Astrocyte (in vitro differentiated cells and primary cell): ENCODE results near the gene PSMA7. TPM values are rescaled to one million over a fixed set of nuclear protein-coding genes. Genes with fewer than 3 reads are reported as not detected.

Experiments
- DNase-seq: peaks from one replicate; pipeline ENCODE4 v3.0.0-alpha.2; 2010; ENCODE audit warnings: low read depth
- FAIRE-seq: peaks from 2 replicates; lab custom pipeline; 2011; peaks lifted over from hg19 to GRCh38; lab: Jason Lieb, UNC
- H2AFZ ChIP-seq: 2 replicates; pipeline ENCODE4 v1.6.0; 2012; ENCODE audit warnings: low read depth, low read length, inconsistent platforms
- H3K27ac ChIP-seq: 2 replicates; pipeline ENCODE4 v1.5.1; 2011; ENCODE audit warnings: low read depth, low read length, inconsistent platforms
- H3K27me3 ChIP-seq: 2 replicates; pipeline ENCODE4 v1.6.0; 2011; ENCODE audit warnings: low read length, inconsistent platforms; ENCODE audit not compliant: insufficient read depth
- H3K36me3 ChIP-seq: 2 replicates; pipeline ENCODE4 v1.5.1; 2011; ENCODE audit warnings: low read length, inconsistent platforms; ENCODE audit not compliant: insufficient read depth
- H3K4me1 ChIP-seq: 2 replicates; pipeline ENCODE4 v1.5.1; 2011; ENCODE audit warnings: low read length, inconsistent platforms; ENCODE audit not compliant: insufficient read depth
- H3K4me2 ChIP-seq: 2 replicates; pipeline ENCODE4 v1.6.0; 2012; ENCODE audit warnings: low read length, inconsistent platforms
- H3K4me3 ChIP-seq: 2 replicates; pipeline ENCODE4 v1.5.1; 2011; ENCODE audit warnings: low read depth, mild to moderate bottlenecking, low read length, inconsistent platforms; ENCODE audit not compliant: insufficient read depth
- H3K79me2 ChIP-seq: 2 replicates; pipeline ENCODE4 v1.6.0; 2012; ENCODE audit warnings: mild to moderate bottlenecking, low read length, inconsistent platforms; ENCODE audit not compliant: insufficient read depth
- H3K9ac ChIP-seq: 2 replicates; pipeline ENCODE4 v1.6.0; 2012; ENCODE audit warnings: mild to moderate bottlenecking, low read length, inconsistent platforms
- H3K9me3 ChIP-seq: 2 replicates; pipeline ENCODE4 v1.5.1; 2012; ENCODE audit warnings: low read depth, mild to moderate bottlenecking, low read length, inconsistent platforms; ENCODE audit not compliant: insufficient read depth
- H4K20me1 ChIP-seq: 2 replicates; pipeline ENCODE4 v1.6.0; 2012; ENCODE audit warnings: low read length, inconsistent platforms; ENCODE audit not compliant: insufficient read depth
- H3K27ac Mint-ChIP-seq: one replicate; pipeline ENCODE4 v1.8.0; 2021; ENCODE audit warnings: mild to moderate bottlenecking, mixed read lengths; ENCODE audit not compliant: unreplicated experiment
- H3K27me3 Mint-ChIP-seq: one replicate; pipeline ENCODE4 v1.8.0; 2021; ENCODE audit warnings: low read depth, mixed read lengths; ENCODE audit not compliant: unreplicated experiment
- H3K36me3 Mint-ChIP-seq: one replicate; pipeline ENCODE4 v1.8.0; 2021; ENCODE audit warnings: low read depth, mixed read lengths; ENCODE audit not compliant: unreplicated experiment
- H3K4me1 Mint-ChIP-seq: one replicate; pipeline ENCODE4 v1.8.0; 2021; ENCODE audit warnings: low read depth, mixed read lengths; ENCODE audit not compliant: unreplicated experiment
- H3K4me3 Mint-ChIP-seq: one replicate; pipeline ENCODE4 v1.8.0; 2021; ENCODE audit warnings: mild to moderate bottlenecking, moderate library complexity, mixed read lengths; ENCODE audit not compliant: unreplicated experiment
- H3K9me3 Mint-ChIP-seq: one replicate; pipeline ENCODE4 v1.8.0; 2021; ENCODE audit warnings: mild to moderate bottlenecking, mixed read lengths; ENCODE audit not compliant: unreplicated experiment
- CTCF ChIP-seq: IDR thresholded peaks from 2 replicates; pipeline ENCODE4 v1.5.1; 2011; ENCODE audit warnings: low read depth, mild to moderate bottlenecking, inconsistent platforms, low read length, moderate library complexity; ENCODE audit not compliant: insufficient read depth
- EZH2 ChIP-seq: IDR thresholded peaks from 2 replicates; pipeline ENCODE4 v1.6.1; 2012; ENCODE audit warnings: mild to moderate bottlenecking, low read length, inconsistent platforms; ENCODE audit not compliant: insufficient read depth
- total RNA-seq: library from RNA; stranded (reverse); gene quantifications from 2 replicates; pipeline ENCODE4 v1.2.1, GENCODE V29; 2021

PSMA7 gene
- total RNA-seq, 1 donor from 2014 or later, result 324 TPM

- Histone ChIP-seq H3K27me3 (no peaks in the 10 kb centered on the region), H3K4me2 (no peak overlapping the region), H3K27ac (no peak overlapping the region), H3K9ac (no peak overlapping the region), H3K4me1 (peaks cover 4% of the 10 kb centered on the region), H2AFZ (no peak overlapping the region), H4K20me1 (peaks cover 68% of the 10 kb centered on the region), H3K36me3 (peaks cover 9% of the 10 kb centered on the region), H3K9me3 (no peaks in the 10 kb centered on the region), H3K4me3 (no peak overlapping the region), H3K79me2 (peaks cover 51% of the 10 kb centered on the region)
- DNase-seq, result no peak
- Mint-ChIP-seq H3K27ac (no peak overlapping the region), H3K4me3 (no peak overlapping the region), H3K4me1 (peaks cover 8% of the 10 kb centered on the region), H3K27me3 (no peaks in the 10 kb centered on the region), H3K36me3 (peaks cover 10% of the 10 kb centered on the region), H3K9me3 (no peaks in the 10 kb centered on the region)
- TF ChIP-seq CTCF (no peak), EZH2 (no peak)
- no peak for FAIRE-seq
Measured at GRCh38 chr20:62191781-62192559, 48.8 kb upstream of the PSMA7 start.

- no peak overlapping the region for H3K9ac ChIP-seq
- no peaks in the 10 kb centered on the region for H3K27me3 Mint-ChIP-seq
- no peak overlapping the region for H3K27ac Mint-ChIP-seq
- DNase-seq (no peak), FAIRE-seq (no peak)
- no peaks in the 10 kb centered on the region for H3K27me3 ChIP-seq
- no peak overlapping the region for H3K27ac ChIP-seq
- H3K79me2 ChIP-seq, result peaks cover 61% of the 10 kb centered on the region
- H3K9me3 ChIP-seq, result no peaks in the 10 kb centered on the region
- peaks cover 9% of the 10 kb centered on the region for H3K36me3 ChIP-seq
- H3K4me1 Mint-ChIP-seq, result peaks cover 11% of the 10 kb centered on the region
- no peak overlapping the region for H3K4me3 Mint-ChIP-seq
- H3K4me3 ChIP-seq, result no peak overlapping the region
- H3K4me1 ChIP-seq, result peaks cover 5% of the 10 kb centered on the region
- H2AFZ ChIP-seq, result no peak overlapping the region
- no peaks in the 10 kb centered on the region for H3K9me3 Mint-ChIP-seq
- H3K4me2 ChIP-seq, result no peak overlapping the region
- H4K20me1 ChIP-seq, result peaks cover 69% of the 10 kb centered on the region
- H3K36me3 Mint-ChIP-seq, result peaks cover 10% of the 10 kb centered on the region
- TF ChIP-seq EZH2 (no peak), CTCF (no peak)
Measured at GRCh38 chr20:62190639-62191411, 47.6 kb upstream of the PSMA7 start.
